ENCODE results near the gene CRISP2. TPM values are rescaled to one million over a fixed set of nuclear protein-coding genes. Genes with fewer than 3 reads are reported as not detected.

CRISP2 gene
- not detected for total RNA-seq
- not detected for total RNA-seq (2013)

GRCh38 chr6:49713346-49713745, at the start of gene CRISP2:
CRISP2 (minus strand) TSS chr6:49713543; CDS start chr6:49709196, 4,347 bp downstream.
- H3K9me3 ChIP-seq (ENCODE audit: control insufficient read depth, insufficient read depth, low read length), result peaks cover 11% of the 10 kb centered on the region
- no peaks in the 10 kb centered on the region for H3K4me1 ChIP-seq (ENCODE audit: control insufficient read depth, insufficient read depth, low read length)
- no peaks in the 10 kb centered on the region for H3K36me3 Mint-ChIP-seq
- ATAC-seq, result no peak
- no peak within 1 kb of the TSS for H3K4me3 Mint-ChIP-seq
- no peak within 1 kb of the TSS for H3K27ac ChIP-seq (ENCODE audit: low read length)
- peaks cover 8 to 10% of the 10 kb centered on the region in 2 donors for H3K9me3 Mint-ChIP-seq
- intact Hi-C loops (cut with micrococcal nuclease), result no loop called here
- no peaks in the 10 kb centered on the region for H3K36me3 ChIP-seq (ENCODE audit: control insufficient read depth, insufficient read depth, low read length)
- no peak for TF ChIP-seq CTCF (IDR thresholded peaks at IDR 0.05)
- no peak within 1 kb of the TSS for H3K27ac Mint-ChIP-seq
- H3K4me3 ChIP-seq (ENCODE audit: low read length), result no peak within 1 kb of the TSS
- no peaks in the 10 kb centered on the region for H3K27me3 ChIP-seq (ENCODE audit: control insufficient read depth, insufficient read depth, low read length)
- no peak for DNase-seq
- WGBS (ENCODE audit: insufficient coverage), result 77% methylated on average over 26 of the region's 26 CpGs
- no peaks in the 10 kb centered on the region for H3K4me1 Mint-ChIP-seq
- no peaks in the 10 kb centered on the region for H3K27me3 Mint-ChIP-seq (ENCODE audit: low read depth in 2 of 2)

GRCh38 chr6:49744259-49744658, 30.9 kb upstream of the CRISP2 start, which contains the start of gene CRISP3:
CRISP3 (minus strand) TSS chr6:49744388; CDS start chr6:49744367, 21 bp downstream.
- no peaks in the 10 kb centered on the region for H3K4me1 ChIP-seq (ENCODE audit: control insufficient read depth, insufficient read depth, low read length)
- TF ChIP-seq CTCF (IDR thresholded peaks at IDR 0.05), result no peak
- 36% methylated on average over 1 of the region's 1 CpG for WGBS (ENCODE audit: insufficient coverage)
- no peak within 1 kb of the TSS for H3K4me3 ChIP-seq (ENCODE audit: low read length)
- DNase-seq, result no peak
- Mint-ChIP-seq H3K27me3 (ENCODE audit: low read depth in 2 of 2) (no peaks in the 10 kb centered on the region), H3K4me3 (no peak within 1 kb of the TSS), H3K36me3 (no peaks in the 10 kb centered on the region), H3K4me1 (no peaks in the 10 kb centered on the region), H3K9me3 (peaks cover 3 to 5% of the 10 kb centered on the region in 2 donors), H3K27ac (no peak within 1 kb of the TSS)
- H3K36me3 ChIP-seq (ENCODE audit: control insufficient read depth, insufficient read depth, low read length), result no peaks in the 10 kb centered on the region
- no peak for ATAC-seq
- H3K27ac ChIP-seq (ENCODE audit: low read length), result no peak within 1 kb of the TSS
- no peaks in the 10 kb centered on the region for H3K27me3 ChIP-seq (ENCODE audit: control insufficient read depth, insufficient read depth, low read length)
- H3K9me3 ChIP-seq (ENCODE audit: control insufficient read depth, insufficient read depth, low read length), result no peaks in the 10 kb centered on the region
- intact Hi-C loops (cut with micrococcal nuclease), result no loop called here

GRCh38 chr6:49743429-49743828, 30.1 kb upstream of the CRISP2 start:
- no peak for TF ChIP-seq CTCF (IDR thresholded peaks at IDR 0.05)
- H3K27ac ChIP-seq (ENCODE audit: low read length), result no peak overlapping the region
- no peak for ATAC-seq
- H3K36me3 ChIP-seq (ENCODE audit: control insufficient read depth, insufficient read depth, low read length), result no peaks in the 10 kb centered on the region
- no peaks in the 10 kb centered on the region for H3K27me3 Mint-ChIP-seq (ENCODE audit: low read depth in 2 of 2)
- H3K27ac Mint-ChIP-seq, result no peak overlapping the region
- no peak overlapping the region for H3K4me3 ChIP-seq (ENCODE audit: low read length)
- peaks cover 2 to 5% of the 10 kb centered on the region in 2 donors for H3K9me3 Mint-ChIP-seq
- no peaks in the 10 kb centered on the region for H3K4me1 Mint-ChIP-seq
- no peak for DNase-seq
- no peaks in the 10 kb centered on the region for H3K36me3 Mint-ChIP-seq
- intact Hi-C loops (cut with micrococcal nuclease), result no loop called here
- H3K4me1 ChIP-seq (ENCODE audit: control insufficient read depth, insufficient read depth, low read length), result no peaks in the 10 kb centered on the region
- no peak overlapping the region for H3K4me3 Mint-ChIP-seq
- 100% methylated on average over 1 of the region's 4 CpGs for WGBS (ENCODE audit: insufficient coverage)
- H3K27me3 ChIP-seq (ENCODE audit: control insufficient read depth, insufficient read depth, low read length), result no peaks in the 10 kb centered on the region
- H3K9me3 ChIP-seq (ENCODE audit: control insufficient read depth, insufficient read depth, low read length), result no peaks in the 10 kb centered on the region

- H3K9me3 ChIP-seq (ENCODE audit: control insufficient read depth, insufficient read depth, low read length), result no peaks in the 10 kb centered on the region
- Mint-ChIP-seq H3K27ac (no peak overlapping the region), H3K9me3 (peaks cover 2% of the 10 kb centered on the region in 2 donors), H3K4me3 (no peak overlapping the region), H3K36me3 (no peaks in the 10 kb centered on the region), H3K4me1 (no peaks in the 10 kb centered on the region), H3K27me3 (ENCODE audit: low read depth in 2 of 2) (no peaks in the 10 kb centered on the region)
- TF ChIP-seq CTCF (IDR thresholded peaks at IDR 0.05), result no peak
- WGBS (ENCODE audit: insufficient coverage), result no CpG with 5 or more reads among the region's 2 CpGs
- no peak for ATAC-seq
- intact Hi-C loops (cut with micrococcal nuclease), result no loop called here
- H3K4me1 ChIP-seq (ENCODE audit: control insufficient read depth, insufficient read depth, low read length), result no peaks in the 10 kb centered on the region
- no peak overlapping the region for H3K27ac ChIP-seq (ENCODE audit: low read length)
- H3K27me3 ChIP-seq (ENCODE audit: control insufficient read depth, insufficient read depth, low read length), result no peaks in the 10 kb centered on the region
- no peak overlapping the region for H3K4me3 ChIP-seq (ENCODE audit: low read length)
- no peaks in the 10 kb centered on the region for H3K36me3 ChIP-seq (ENCODE audit: control insufficient read depth, insufficient read depth, low read length)
- no peak for DNase-seq
These were observed 26.1 kb upstream of the CRISP2 start for GRCh38 chr6:49739423-49739822.

Data from natural killer cell (primary cell).